ENCODE results near the gene FAM227B. TPM values are rescaled to one million over a fixed set of nuclear protein-coding genes. Genes with fewer than 3 reads are reported as not detected.
"Not testable (repeated sequence)": the region's sequence is repeated elsewhere in the genome, so short reads cannot be mapped to it uniquely, and the experiment has no call there.

Gene FAM227B
- polyA plus RNA-seq, 6 donors from 2014 or later, result 15.8 to 27.3 (median 20.0) TPM

DNA sequence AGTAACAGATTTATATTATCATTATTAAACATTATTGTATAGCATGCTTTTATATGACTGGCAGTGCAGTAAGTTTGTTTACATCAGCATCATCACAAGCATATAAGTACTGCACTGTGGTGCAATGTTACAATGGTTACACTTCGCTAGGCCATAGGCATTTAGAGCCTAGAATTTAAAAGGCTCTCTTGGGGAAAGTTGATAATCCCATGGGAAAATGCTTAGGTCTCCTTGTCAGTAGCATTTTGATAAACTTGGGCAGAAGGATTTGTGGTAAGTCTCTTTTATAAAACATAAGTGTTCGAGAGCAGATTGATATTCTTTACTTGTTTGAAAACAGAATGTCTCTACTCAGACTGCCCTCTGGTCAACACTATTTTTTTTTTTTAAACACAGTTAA is 7.8 kb upstream of the FAM227B start:
- H3K4me1 Mint-ChIP-seq, result peaks cover 0 to 2% (median 2%) of the 10 kb centered on the region in 3 donors
- no peak overlapping the region for H3K27ac Mint-ChIP-seq
- H3K27me3 Mint-ChIP-seq, result no peaks in the 10 kb centered on the region
- ATAC-seq (ENCODE audit: low read depth in 2 of 2) (no peak), DNase-seq (no peak)
- H3K9me3 Mint-ChIP-seq, result peaks cover 0 to 10% (median 2%) of the 10 kb centered on the region in 7 donors
- H3K36me3 Mint-ChIP-seq, result peaks cover 13 to 16% of the 10 kb centered on the region in 2 donors
- H3K4me3 Mint-ChIP-seq, result no peak overlapping the region

DNA sequence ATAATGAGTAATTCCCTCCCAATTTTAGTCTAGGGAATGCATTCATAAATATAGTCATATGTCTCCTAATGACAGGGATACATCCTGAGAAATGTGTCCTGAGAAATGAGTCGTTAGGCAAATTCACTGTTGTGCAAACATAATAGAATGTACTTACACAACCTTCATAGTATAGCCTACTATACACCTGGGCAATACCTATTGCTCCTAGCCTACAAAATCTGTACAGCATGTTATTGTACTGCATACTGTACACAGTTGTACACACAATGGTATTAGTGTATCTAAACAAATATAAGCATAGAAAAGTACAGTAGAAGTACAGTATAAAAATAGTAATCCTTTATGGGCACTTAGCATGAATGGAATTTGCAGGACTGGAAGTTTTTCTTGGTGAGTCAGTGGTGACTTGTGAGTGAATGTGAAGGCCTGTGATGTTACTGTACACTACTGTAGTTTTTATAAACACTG is 6.8 kb upstream of the FAM227B start:
- no peak for ATAC-seq (ENCODE audit: low read depth in 2 of 2)
- H3K27ac Mint-ChIP-seq, result no peak overlapping the region
- peaks cover 0 to 4% (median 4%) of the 10 kb centered on the region in 3 donors for H3K4me1 Mint-ChIP-seq
- no peak overlapping the region for H3K4me3 Mint-ChIP-seq
- peaks cover 13 to 16% of the 10 kb centered on the region in 2 donors for H3K36me3 Mint-ChIP-seq
- H3K9me3 Mint-ChIP-seq, result peaks cover 0 to 10% (median 2%) of the 10 kb centered on the region in 7 donors
- no peak for DNase-seq
- no peaks in the 10 kb centered on the region for H3K27me3 Mint-ChIP-seq

DNA sequence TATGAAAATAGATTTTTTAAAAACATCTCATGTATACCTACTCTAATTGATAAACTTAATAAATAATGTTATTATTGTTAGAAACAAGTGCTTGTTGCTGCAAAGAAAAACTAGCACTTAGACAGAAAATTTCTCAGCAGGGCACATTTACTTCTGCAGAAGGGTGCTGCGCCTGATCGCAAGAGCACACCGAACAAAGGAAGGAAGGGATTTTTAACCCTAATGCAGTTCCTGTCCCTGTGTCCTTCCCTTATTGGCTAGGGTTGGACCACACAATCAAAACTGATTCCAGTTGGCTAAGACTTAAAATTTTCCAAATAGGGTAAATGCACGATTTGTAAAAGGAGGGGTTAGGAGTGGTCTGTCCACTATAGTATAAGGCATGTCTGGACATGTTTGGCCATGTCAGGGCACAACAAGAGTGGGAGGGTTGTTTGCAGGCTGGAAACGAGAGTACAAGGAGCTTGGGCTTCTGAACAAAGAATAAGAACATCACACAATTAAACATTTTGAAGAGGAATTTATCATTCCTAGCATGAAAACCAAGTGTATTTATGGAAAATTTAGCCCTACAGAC is 4.9 kb upstream of the FAM227B start:
- H3K4me3 Mint-ChIP-seq, result no peak overlapping the region

DNA sequence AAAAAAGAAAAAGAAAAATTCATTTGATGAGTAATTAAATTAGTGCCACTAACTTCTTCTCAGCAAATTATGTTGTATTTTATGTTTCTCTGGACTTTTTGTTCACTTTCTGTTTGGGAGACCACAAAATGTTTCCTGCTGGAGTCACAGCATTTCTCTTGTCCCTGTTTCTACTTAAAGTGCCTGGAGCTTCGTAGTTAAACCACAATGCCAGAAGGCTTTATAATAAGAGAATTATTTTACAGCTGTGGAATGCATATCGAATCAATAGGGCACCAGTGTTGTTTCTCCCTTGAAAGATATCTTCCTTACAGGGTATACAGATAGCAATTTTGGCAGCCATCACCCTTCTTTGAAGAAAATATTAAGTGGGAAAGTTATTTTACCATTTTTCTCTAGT is 3.4 kb upstream of the FAM227B start:
- H3K27me3 Mint-ChIP-seq, result no peaks in the 10 kb centered on the region
- no peak overlapping the region for H3K27ac Mint-ChIP-seq
- H3K4me3 Mint-ChIP-seq, result no peak overlapping the region
- peaks cover 0 to 10% (median 2%) of the 10 kb centered on the region in 7 donors for H3K9me3 Mint-ChIP-seq
- DNase-seq (no peak), ATAC-seq (ENCODE audit: low read depth in 2 of 2) (no peak)
- peaks cover 17 to 26% (median 22%) of the 10 kb centered on the region in 3 donors for H3K4me1 Mint-ChIP-seq
- peaks cover 9 to 13% of the 10 kb centered on the region in 2 donors for H3K36me3 Mint-ChIP-seq

More for the DNA sequence above, 4.9 kb upstream of the FAM227B start:
- H3K27ac Mint-ChIP-seq, result peak overlapping the region in 1 of 6 donors; percentile 91
- no peak for DNase-seq
- peaks cover 13 to 16% of the 10 kb centered on the region in 2 donors for H3K36me3 Mint-ChIP-seq
- H3K4me1 Mint-ChIP-seq, result peaks cover 10 to 20% (median 19%) of the 10 kb centered on the region in 3 donors
- peaks cover 0 to 10% (median 2%) of the 10 kb centered on the region in 7 donors for H3K9me3 Mint-ChIP-seq
- no peaks in the 10 kb centered on the region for H3K27me3 Mint-ChIP-seq
- no peak for ATAC-seq (ENCODE audit: low read depth in 2 of 2)

DNA sequence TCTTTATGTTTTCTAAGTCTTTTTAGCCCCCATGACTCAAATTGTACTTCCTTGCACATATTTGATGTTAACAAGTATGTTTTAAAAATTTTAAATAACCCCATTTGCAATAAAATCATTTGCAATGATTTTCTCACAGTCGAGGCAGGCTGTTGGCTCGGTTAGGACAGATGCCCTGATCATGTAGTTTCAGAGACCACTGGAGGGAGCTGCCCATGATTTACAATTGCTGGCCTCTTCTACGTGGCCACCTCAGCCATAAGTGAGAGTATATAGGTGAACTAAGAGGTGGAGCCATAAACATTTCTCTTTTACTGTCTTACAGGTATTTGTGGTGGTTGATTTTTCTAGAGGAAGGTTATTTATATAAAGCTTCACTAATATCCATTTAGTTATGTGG is 1.9 kb upstream of the FAM227B start:
- Mint-ChIP-seq H3K9me3 (peaks cover 0 to 10% (median 2%) of the 10 kb centered on the region in 7 donors), H3K4me1 (peaks cover 22 to 26% (median 22%) of the 10 kb centered on the region in 3 donors), H3K27ac (no peak overlapping the region), H3K36me3 (peaks cover 9 to 13% of the 10 kb centered on the region in 2 donors), H3K4me3 (peak overlapping the region in 4 of 8 donors; percentile 4 to 99 (median 38)), H3K27me3 (no peaks in the 10 kb centered on the region)
- DNase-seq (no peak), ATAC-seq (ENCODE audit: low read depth in 2 of 2) (no peak)

DNA sequence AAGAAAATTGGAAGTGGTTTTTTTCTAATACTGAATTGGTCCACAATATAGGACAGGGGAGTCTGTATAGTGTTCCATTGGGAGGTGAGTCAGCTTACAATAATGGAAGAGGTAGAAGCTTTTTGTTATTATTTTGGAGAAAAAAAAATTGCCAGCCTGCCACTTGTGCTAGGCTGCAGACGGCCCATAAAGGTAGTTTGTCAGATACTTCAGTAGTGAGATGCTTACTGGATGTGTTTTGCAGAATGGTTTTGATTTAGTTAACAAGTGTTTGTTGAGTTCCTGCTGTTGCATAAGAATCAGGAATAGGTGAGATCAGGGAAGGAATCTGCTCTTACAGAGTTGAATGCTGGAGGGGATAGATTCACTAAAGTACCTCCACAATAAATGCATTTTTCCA is 1.3 kb upstream of the FAM227B start:
- Mint-ChIP-seq H3K36me3 (peaks cover 9 to 15% of the 10 kb centered on the region in 2 donors), H3K4me1 (peaks cover 22 to 26% (median 22%) of the 10 kb centered on the region in 3 donors), H3K9me3 (peaks cover 0 to 10% (median 2%) of the 10 kb centered on the region in 7 donors), H3K4me3 (peak overlapping the region in 7 of 8 donors; percentile 92 to 99 (median 98)), H3K27ac (peak overlapping the region in 4 of 6 donors; percentile 32 to 98 (median 95)), H3K27me3 (no peaks in the 10 kb centered on the region)
- DNase-seq (no peak), ATAC-seq (ENCODE audit: low read depth in 2 of 2) (no peak)

DNA sequence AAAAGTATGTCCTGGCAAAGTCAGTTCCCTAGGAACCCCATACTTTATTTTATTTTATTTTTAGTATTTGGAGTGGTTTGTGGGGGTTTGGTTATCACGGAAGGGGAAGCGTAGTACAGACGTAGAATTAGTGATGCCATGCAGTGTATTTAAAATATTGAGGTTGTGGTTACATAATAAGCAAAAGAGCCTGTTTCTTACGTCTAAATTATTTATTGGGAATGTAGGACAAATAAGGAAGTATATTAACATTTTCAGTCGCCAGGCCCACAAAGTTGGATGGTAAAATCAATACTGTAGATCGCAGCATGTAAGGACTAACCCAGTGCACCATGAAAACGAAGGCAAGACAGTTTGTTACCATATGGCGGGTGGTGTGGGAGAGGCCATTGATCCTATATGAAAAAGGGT is 788 bp upstream of the FAM227B start:
- Mint-ChIP-seq H3K27me3 (no peaks in the 10 kb centered on the region), H3K4me3 (peak overlapping the region; percentile 92 to 99 (median 98)), H3K36me3 (peaks cover 9 to 17% of the 10 kb centered on the region in 2 donors), H3K4me1 (peaks cover 22 to 26% (median 22%) of the 10 kb centered on the region in 3 donors), H3K9me3 (peaks cover 0 to 11% (median 2%) of the 10 kb centered on the region in 7 donors), H3K27ac (peak overlapping the region in 5 of 6 donors; percentile 93 to 98 (median 97))
- DNase-seq (peak; percentile 4), ATAC-seq (ENCODE audit: low read depth in 2 of 2) (no peak)

DNA sequence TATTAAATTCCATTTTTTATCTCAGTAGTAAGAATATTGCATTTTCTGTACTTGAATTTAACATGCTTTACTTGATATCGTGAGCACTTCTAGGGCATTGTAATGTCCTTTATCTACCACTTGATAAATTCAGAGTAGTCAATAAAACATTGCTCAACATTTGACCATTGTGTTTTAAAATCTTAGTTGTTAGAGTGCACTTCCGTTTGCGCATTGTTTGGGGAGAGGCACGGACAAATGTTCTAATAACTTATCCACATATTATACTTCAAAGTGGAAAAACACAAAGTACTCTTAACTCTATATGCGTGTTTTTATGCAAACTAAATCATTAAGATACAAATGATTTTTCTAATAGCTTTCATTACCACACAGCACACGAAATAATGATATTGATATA is 419 bp downstream of the FAM227B start:
- Mint-ChIP-seq H3K27me3 (no peaks in the 10 kb centered on the region), H3K4me1 (peaks cover 22 to 26% (median 22%) of the 10 kb centered on the region in 3 donors), H3K9me3 (peaks cover 3 to 17% (median 5%) of the 10 kb centered on the region in 7 donors), H3K4me3 (peak overlapping the region; percentile 92 to 99 (median 98)), H3K27ac (peak overlapping the region; percentile 93 to 99 (median 98)), H3K36me3 (peaks cover 6 to 12% of the 10 kb centered on the region in 2 donors)
- DNase-seq, result no peak
- no peak for ATAC-seq (ENCODE audit: low read depth in 2 of 2)

DNA sequence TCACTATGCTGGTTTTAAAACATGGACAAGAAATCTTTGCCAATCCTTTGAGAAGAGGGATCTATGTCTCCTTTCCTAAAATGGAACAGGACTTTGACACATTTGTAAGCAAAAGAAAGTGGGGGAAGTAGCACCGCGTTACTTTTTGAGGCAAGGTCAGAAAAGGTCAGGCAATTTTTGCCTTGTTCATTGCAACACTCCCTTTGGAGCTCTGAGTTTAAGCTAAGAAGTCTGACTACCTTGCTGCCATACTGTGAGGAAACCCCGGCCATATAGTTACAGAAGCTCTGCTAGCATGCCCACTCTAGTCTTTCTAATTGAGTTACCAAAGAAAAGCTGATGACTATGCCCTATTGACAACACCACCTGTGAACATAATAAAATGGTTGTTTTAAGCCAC is 1.4 kb downstream of the FAM227B start:
- Mint-ChIP-seq H3K4me3 (peak overlapping the region in 3 of 8 donors; percentile 21 to 99 (median 98)), H3K27me3 (no peaks in the 10 kb centered on the region), H3K36me3 (peaks cover 15% of the 10 kb centered on the region in 2 donors), H3K27ac (peak overlapping the region in 1 of 6 donors; percentile 64), H3K9me3 (peaks cover 9 to 22% (median 12%) of the 10 kb centered on the region in 7 donors), H3K4me1 (peaks cover 22 to 26% (median 22%) of the 10 kb centered on the region in 3 donors)
- no peak for ATAC-seq (ENCODE audit: low read depth in 2 of 2)
- no peak for DNase-seq

DNA sequence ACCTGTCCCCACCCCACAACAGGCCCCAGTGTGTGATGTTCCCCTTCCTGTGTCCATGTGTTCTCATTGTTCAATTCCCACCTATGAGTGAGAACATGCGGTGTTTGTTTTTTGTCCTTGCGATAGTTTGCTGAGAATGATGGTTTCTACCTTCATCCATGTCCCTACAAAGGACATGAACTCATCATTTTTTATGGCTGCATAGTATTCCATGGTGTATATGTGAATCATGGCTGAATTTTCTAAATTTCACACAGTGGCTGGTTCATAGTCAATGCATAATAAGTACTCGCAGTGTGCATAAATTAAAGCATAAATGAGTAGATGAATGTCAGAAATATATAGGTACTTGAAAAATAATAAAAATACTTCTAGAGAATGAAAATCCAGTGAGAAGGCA is 8.4 kb downstream of the FAM227B start:
- Mint-ChIP-seq H3K36me3 (peaks cover 30 to 33% of the 10 kb centered on the region in 2 donors), H3K9me3 (peaks cover 9 to 27% (median 19%) of the 10 kb centered on the region in 7 donors)
- DNase-seq; H3K27me3 Mint-ChIP-seq; H3K27ac Mint-ChIP-seq; H3K4me3 Mint-ChIP-seq; H3K4me1 Mint-ChIP-seq; ATAC-seq (ENCODE audit: low read depth in 2 of 2): not testable (repeated sequence)

DNA sequence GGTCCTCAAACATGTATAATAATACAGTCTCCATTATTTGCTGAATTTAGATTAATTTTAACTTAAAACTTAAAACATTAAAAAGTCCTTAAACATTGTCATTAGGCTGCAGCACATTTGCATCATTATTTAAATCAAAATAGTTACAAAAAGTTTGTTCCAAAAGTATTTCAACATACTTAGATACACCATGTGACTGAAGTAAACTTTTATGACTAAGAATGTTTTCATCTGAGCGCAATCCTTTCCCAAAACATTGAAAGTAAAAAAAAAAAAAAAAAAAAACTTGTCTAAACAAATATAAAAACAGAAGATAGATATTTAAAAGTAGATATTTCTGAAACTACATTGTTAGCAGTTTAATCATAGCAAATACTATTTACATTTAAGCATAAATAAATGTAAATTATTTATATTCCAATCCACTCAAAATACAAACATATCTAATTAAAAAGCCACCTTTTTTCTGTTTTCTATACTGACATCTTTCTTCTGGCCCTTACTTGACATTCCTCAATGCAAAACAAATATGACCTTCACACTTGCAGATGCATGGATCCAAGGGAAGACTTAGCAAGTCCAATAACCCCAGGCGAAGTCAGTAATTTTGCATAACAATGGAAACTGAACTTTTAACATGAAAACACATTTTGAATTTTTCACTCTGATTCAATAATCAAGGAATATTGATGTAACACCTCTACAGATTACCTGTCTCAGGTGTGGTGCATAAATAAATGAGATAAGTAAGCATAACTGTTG is 10.3 kb downstream of the FAM227B start:
- H3K27me3 Mint-ChIP-seq, result no peaks in the 10 kb centered on the region
- H3K4me1 Mint-ChIP-seq, result no peaks in the 10 kb centered on the region
- peaks cover 9 to 18% (median 16%) of the 10 kb centered on the region in 7 donors for H3K9me3 Mint-ChIP-seq
- H3K27ac Mint-ChIP-seq, result no peak overlapping the region
- peaks cover 37 to 41% of the 10 kb centered on the region in 2 donors for H3K36me3 Mint-ChIP-seq
- no peak overlapping the region for H3K4me3 Mint-ChIP-seq
- ATAC-seq (ENCODE audit: low read depth in 2 of 2) (no peak), DNase-seq (no peak)

DNA sequence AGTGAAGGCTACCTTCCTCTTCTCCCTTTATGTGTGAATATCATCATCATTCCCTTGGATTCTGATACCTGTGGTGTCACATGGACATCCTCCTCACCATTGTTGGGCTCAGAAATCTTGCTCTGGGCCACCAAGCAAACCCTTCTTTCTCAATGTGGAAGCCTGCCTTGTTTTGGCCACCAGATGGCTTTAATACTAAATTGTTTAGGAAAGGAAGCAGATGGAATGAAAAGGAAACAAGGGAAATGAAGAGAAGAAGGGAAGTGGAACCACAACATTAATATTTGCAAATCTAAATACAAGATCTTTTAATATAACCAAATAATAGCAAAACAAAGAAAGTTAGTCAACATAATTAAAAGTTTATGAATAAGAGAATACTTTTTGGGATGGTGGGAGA is 14.0 kb downstream of the FAM227B start:
- no peaks in the 10 kb centered on the region for H3K27me3 Mint-ChIP-seq
- DNase-seq (no peak), ATAC-seq (ENCODE audit: low read depth in 2 of 2) (no peak)
- H3K9me3 Mint-ChIP-seq, result peaks cover 11 to 35% (median 30%) of the 10 kb centered on the region in 7 donors
- peaks cover 36 to 46% of the 10 kb centered on the region in 2 donors for H3K36me3 Mint-ChIP-seq
- H3K27ac Mint-ChIP-seq, result no peak overlapping the region
- no peaks in the 10 kb centered on the region for H3K4me1 Mint-ChIP-seq
- no peak overlapping the region for H3K4me3 Mint-ChIP-seq

DNA sequence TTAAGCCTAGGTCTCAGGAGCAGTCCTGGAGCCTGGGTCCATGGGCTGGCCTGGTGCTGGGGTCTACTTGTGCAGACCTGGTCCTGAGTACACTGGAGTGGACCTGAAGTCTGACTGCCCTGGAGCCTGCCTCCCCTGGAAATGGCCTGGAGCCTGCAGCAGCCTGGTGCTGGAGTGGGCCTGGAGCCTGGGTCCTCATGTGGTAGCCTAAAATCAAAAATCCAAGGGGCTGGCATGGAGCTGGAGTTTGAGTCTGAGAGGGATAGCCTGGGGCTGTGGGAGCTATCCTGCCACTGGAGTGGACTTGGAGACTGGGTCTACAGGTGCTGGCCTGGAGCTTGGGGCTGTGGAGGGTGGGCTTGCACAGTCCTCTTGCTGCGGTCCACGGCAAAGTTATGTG is 15.0 kb downstream of the FAM227B start:
- Mint-ChIP-seq H3K4me3 (no peak overlapping the region), H3K9me3 (peaks cover 16 to 45% (median 34%) of the 10 kb centered on the region in 7 donors), H3K4me1 (no peaks in the 10 kb centered on the region), H3K27me3 (no peaks in the 10 kb centered on the region), H3K27ac (no peak overlapping the region), H3K36me3 (peaks cover 38 to 56% of the 10 kb centered on the region in 2 donors)
- DNase-seq, result no peak
- ATAC-seq (ENCODE audit: low read depth in 2 of 2), result no peak

Data from naive B cell (primary cell).